Lower leg skin (tissue), 3 donors: ENCODE measurements around the gene OR1K1.

ENCODE experiments used
- CTCF ChIP-seq, 3 donors: fragments of 450-650 bp; IDR thresholded peaks; one replicate each; pipeline ENCODE4 v1.5.1; 2016; ENCODE audit warnings: antibody characterized with exemption in 3 of 3, mild to moderate bottlenecking in 3 of 3, moderate library complexity in 2 of 3
- POLR2A ChIP-seq, 2 donors: fragments of 450-650 bp; IDR thresholded peaks; one replicate each; pipeline ENCODE4 v1.6.1; 2016 to 2017; ENCODE audit warnings: antibody characterized with exemption in 2 of 2, mild to moderate bottlenecking in 1 of 2, moderate library complexity in 1 of 2

GRCh38 chr9:122821278-122821943 is 21.5 kb downstream of the OR1K1 start:
- TF ChIP-seq CTCF (IDR thresholded peaks at IDR 0.05): no peak
- no peak for TF ChIP-seq POLR2A (IDR thresholded peaks at IDR 0.05)
